ENCODE measurements around the gene SLC2A1. TPM values are rescaled to one million over a fixed set of nuclear protein-coding genes. Genes with fewer than 3 reads are reported as not detected.

SLC2A1 gene
- total RNA-seq, 1 experiment from 2014 or later, result 245 TPM

GRCh38 chr1:42936309-42937078 is 22.2 kb downstream of the SLC2A1 start:
- Histone ChIP-seq H3K79me2 (ENCODE audit: low read length) (peaks cover 65% of the 10 kb centered on the region), H3K27me3 (ENCODE audit: low read length) (no peaks in the 10 kb centered on the region), H3K4me2 (ENCODE audit: low read length) (peak overlapping the region; percentile 42), H3F3A (ENCODE audit: low read length, unreplicated experiment) (peaks cover 10% of the 10 kb centered on the region), H3K4me1 (ENCODE audit: insufficient read depth, low read length) (peaks cover 96% of the 10 kb centered on the region), H4K20me1 (ENCODE audit: low read length) (no peaks in the 10 kb centered on the region), H3K27ac (ENCODE audit: low read length) (peak overlapping the region; percentile 99), H3K9ac (ENCODE audit: low read length) (peak overlapping the region; percentile 65), H3K4me3 (ENCODE audit: low read length) (peak overlapping the region; percentile 2; the same call in 1 of the 2 replicates), H3K36me3 (ENCODE audit: low read depth, low read length) (peaks cover 63% of the 10 kb centered on the region), H3K9me2 (replicated peaks; ENCODE audit: low read length) (no peaks in the 10 kb centered on the region), H2AFZ (ENCODE audit: low read length) (no peak overlapping the region), H3K9me3 (ENCODE audit: low read length) (no peaks in the 10 kb centered on the region)
- peak; percentile 42 for ATAC-seq
- CTCF ChIA-PET, result interaction anchor here (0.5 kb wide), 1 partner anchor 715 kb away, joined by 3 read pairs; no protein-coding TSS in a partner anchor
- intact Hi-C loops (cut with micrococcal nuclease), result no loop called here
- TF ChIP-seq CTCF (conservative IDR thresholded peaks at IDR 0.05; ENCODE audit: low read depth, low read length) (no peak), EZH2phosphoT487 (IDR thresholded peaks at IDR 0.05; ENCODE audit: borderline replicate concordance, low read length) (no peak), EZH2 (IDR thresholded peaks at IDR 0.05; ENCODE audit: low read length, unreplicated experiment) (no peak)
- peak; percentile 92 for DNase-seq
- POLR2A ChIA-PET (ENCODE audit: unreplicated experiment), result interaction anchor here (0.6 kb wide), 1 partner anchor 12 kb away, joined by 4 read pairs; no protein-coding TSS in a partner anchor
- BruUV-seq (replicated peaks), result no TSS peak

DNA sequence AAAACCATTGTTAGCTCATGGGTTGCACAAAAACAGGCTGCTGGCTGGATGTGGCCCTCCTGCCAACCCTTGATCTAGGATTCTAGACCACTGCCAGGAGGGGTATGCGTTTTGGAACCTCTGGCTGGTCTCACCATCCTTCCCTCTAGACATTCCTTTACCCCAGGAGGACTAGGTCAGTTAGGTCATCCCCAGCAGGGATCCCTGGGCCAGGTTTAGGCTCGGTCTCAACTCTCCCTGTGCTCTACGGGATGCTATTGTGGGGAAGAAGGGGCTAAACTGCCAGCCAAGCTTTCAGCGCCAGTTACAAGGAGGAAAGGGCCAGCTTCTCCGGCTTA is 22.7 kb downstream of the SLC2A1 start:
- ChIA-PET POLR2A (ENCODE audit: unreplicated experiment) (interaction anchor here (0.6 kb wide), 1 partner anchor 11 kb away, joined by 4 read pairs; no protein-coding TSS in a partner anchor), CTCF (interaction anchor here (0.5 kb wide), 1 partner anchor 716 kb away, joined by 3 read pairs; no protein-coding TSS in a partner anchor)
- Histone ChIP-seq H4K20me1 (ENCODE audit: low read length) (no peaks in the 10 kb centered on the region), H3K4me3 (ENCODE audit: low read length) (no peak overlapping the region), H3K4me2 (ENCODE audit: low read length) (peak overlapping the region; percentile 42), H3K9ac (ENCODE audit: low read length) (peak overlapping the region; percentile 53), H3K27ac (ENCODE audit: low read length) (peak overlapping the region; percentile 99), H3K9me3 (ENCODE audit: low read length) (no peaks in the 10 kb centered on the region), H2AFZ (ENCODE audit: low read length) (no peak overlapping the region), H3K4me1 (ENCODE audit: insufficient read depth, low read length) (peaks cover 94% of the 10 kb centered on the region), H3K36me3 (ENCODE audit: low read depth, low read length) (peaks cover 66% of the 10 kb centered on the region), H3K9me2 (replicated peaks; ENCODE audit: low read length) (no peaks in the 10 kb centered on the region), H3K27me3 (ENCODE audit: low read length) (no peaks in the 10 kb centered on the region), H3K79me2 (ENCODE audit: low read length) (peaks cover 70% of the 10 kb centered on the region), H3F3A (ENCODE audit: low read length, unreplicated experiment) (peaks cover 7% of the 10 kb centered on the region)
- no peak for DNase-seq
- ATAC-seq, result no peak
- intact Hi-C loops (cut with micrococcal nuclease), result no loop called here
- TF ChIP-seq EZH2 (IDR thresholded peaks at IDR 0.05; ENCODE audit: low read length, unreplicated experiment) (no peak), EZH2phosphoT487 (IDR thresholded peaks at IDR 0.05; ENCODE audit: borderline replicate concordance, low read length) (no peak), CTCF (conservative IDR thresholded peaks at IDR 0.05; ENCODE audit: low read depth, low read length) (no peak)
- no TSS peak for BruUV-seq (replicated peaks)
